Stimulated activated naive CD8-positive, alpha-beta T cell treated with anti-CD3 and anti-CD28 coated beads, Interleukin-15, amount 100 ng/mL, for 72 hours (primary cell): ENCODE data around the gene TARS1.
"Not testable (repeated sequence)": the region's sequence is repeated elsewhere in the genome, so short reads cannot be mapped to it uniquely, and the experiment has no call there.

Experiments
- ATAC-seq: fragments of 150-1000 bp; cut with Tn5 transposase; 2 replicates; pipeline ENCODE4 v1.10.0; 2021; ENCODE audit warnings: mild to moderate bottlenecking, moderate library complexity
- DNase-seq, 2 donors: peaks; one replicate each; pipeline ENCODE4 v3.0.0; 2021 to 2022
- H3K27ac Mint-ChIP-seq, 2 donors: one replicate each; pipeline ENCODE4 v1.8.0; 2022; ENCODE audit warnings: mild to moderate bottlenecking in 2 of 2, mixed read lengths in 2 of 2, moderate library complexity in 2 of 2
- H3K27me3 Mint-ChIP-seq: one replicate; pipeline ENCODE4 v1.8.0; 2022; ENCODE audit warnings: mixed read lengths
- H3K4me1 Mint-ChIP-seq: one replicate; pipeline ENCODE4 v1.8.0; 2022; ENCODE audit warnings: mild to moderate bottlenecking, mixed read lengths
- H3K4me3 Mint-ChIP-seq, 2 donors: one replicate each; pipeline ENCODE4 v1.8.0; 2022; ENCODE audit warnings: mild to moderate bottlenecking in 2 of 2, mixed read lengths in 2 of 2, moderate library complexity in 1 of 2
- H3K9me3 Mint-ChIP-seq, 2 donors: one replicate each; pipeline ENCODE4 v1.8.0; 2022; ENCODE audit warnings: mixed read lengths in 2 of 2

Gene TARS1

GRCh38 chr5:33430983-33431382, 9.8 kb upstream of the TARS1 start:
- no peak for ATAC-seq
- peaks cover 11% of the 10 kb centered on the region for H3K27me3 Mint-ChIP-seq
- H3K4me3 Mint-ChIP-seq = no peak overlapping the region
- H3K9me3 Mint-ChIP-seq = no peaks in the 10 kb centered on the region
- DNase-seq = no peak
- no peak overlapping the region for H3K27ac Mint-ChIP-seq
- peaks cover 5% of the 10 kb centered on the region for H3K4me1 Mint-ChIP-seq

GRCh38 chr5:33432656-33433055, 8.1 kb upstream of the TARS1 start:
- Mint-ChIP-seq H3K27ac (no peak overlapping the region), H3K4me3 (no peak overlapping the region), H3K4me1 (peaks cover 8% of the 10 kb centered on the region), H3K27me3 (peaks cover 3% of the 10 kb centered on the region), H3K9me3 (no peaks in the 10 kb centered on the region)
- DNase-seq = no peak
- no peak for ATAC-seq

- ATAC-seq = no peak
- DNase-seq = no peak
- H3K4me3 Mint-ChIP-seq = no peak overlapping the region
Measured at GRCh38 chr5:33433303-33434240, 7.2 kb upstream of the TARS1 start.

GRCh38 chr5:33435893-33436490, 4.8 kb upstream of the TARS1 start:
- peak; percentile 45 to 67 for DNase-seq
- H3K4me3 Mint-ChIP-seq, H3K27ac Mint-ChIP-seq, H3K27me3 Mint-ChIP-seq, H3K9me3 Mint-ChIP-seq, H3K4me1 Mint-ChIP-seq: not testable (repeated sequence)
- peak; percentile 49 for ATAC-seq

More at GRCh38 chr5:33433303-33434240, 7.2 kb upstream of the TARS1 start:
- H3K27me3 Mint-ChIP-seq = no peaks in the 10 kb centered on the region
- H3K4me1 Mint-ChIP-seq = peaks cover 8% of the 10 kb centered on the region
- no peaks in the 10 kb centered on the region for H3K9me3 Mint-ChIP-seq
- H3K27ac Mint-ChIP-seq = no peak overlapping the region

GRCh38 chr5:33438996-33439395, 1.8 kb upstream of the TARS1 start:
- Mint-ChIP-seq H3K27ac (no peak overlapping the region), H3K27me3 (no peaks in the 10 kb centered on the region), H3K9me3 (no peaks in the 10 kb centered on the region), H3K4me3 (no peak overlapping the region), H3K4me1 (peaks cover 24% of the 10 kb centered on the region)
- no peak for DNase-seq
- no peak for ATAC-seq

- no peak for DNase-seq
- no peak for ATAC-seq
- Mint-ChIP-seq H3K4me1 (peaks cover 33% of the 10 kb centered on the region), H3K27ac (no peak overlapping the region), H3K27me3 (no peaks in the 10 kb centered on the region), H3K9me3 (no peaks in the 10 kb centered on the region), H3K4me3 (no peak overlapping the region)
Measured at GRCh38 chr5:33439905-33440481, 772 bp upstream of the TARS1 start.

DNA sequence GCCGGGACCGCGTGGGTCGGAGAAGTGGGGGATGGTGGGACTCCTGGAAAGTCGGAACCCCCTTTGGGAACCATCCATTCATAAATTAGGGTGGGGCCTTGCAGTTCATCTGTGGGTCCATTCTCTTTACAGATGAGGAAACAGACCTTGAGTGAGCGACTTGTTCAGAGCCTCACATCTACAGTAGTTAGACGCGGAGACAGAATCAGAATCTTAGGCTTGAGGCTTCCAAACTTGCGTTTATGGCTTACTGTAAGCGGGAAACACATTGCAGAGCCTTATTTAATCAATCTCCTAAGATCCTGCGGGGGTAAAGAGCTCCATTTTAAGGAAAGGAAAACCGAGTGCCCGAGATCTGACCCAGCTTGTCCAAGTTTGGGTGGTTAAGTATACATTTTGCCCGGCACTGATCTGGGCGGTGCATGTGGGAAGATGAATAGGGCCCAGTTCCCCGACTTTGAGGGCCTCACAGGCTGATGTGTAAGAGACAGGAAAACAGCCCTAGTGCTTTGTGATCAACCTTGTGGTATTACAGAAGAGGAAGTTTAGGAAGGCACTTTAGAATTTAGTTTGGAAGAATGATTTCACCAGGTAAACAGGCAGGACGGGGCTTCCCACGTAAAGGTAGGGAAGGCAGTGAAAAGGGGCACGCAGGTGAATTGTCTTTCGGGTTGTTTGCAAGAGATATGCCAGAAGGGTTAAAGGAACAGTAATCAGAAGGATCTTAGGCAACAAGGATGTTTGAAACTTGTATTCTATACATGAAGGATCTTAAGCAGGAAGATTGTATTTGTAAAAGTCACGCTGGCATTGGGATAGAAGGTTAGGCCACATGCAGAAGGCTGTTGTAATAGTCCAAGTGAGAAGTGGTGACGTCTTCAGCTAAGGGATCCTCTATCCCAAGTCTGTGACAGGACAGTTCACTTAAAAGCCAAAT, 744 bp downstream of the TARS1 start:
- ATAC-seq (peak; percentile 61), DNase-seq (peak; percentile 30 to 37)
- H3K27ac Mint-ChIP-seq = no peak overlapping the region
- no peaks in the 10 kb centered on the region for H3K9me3 Mint-ChIP-seq
- peaks cover 37% of the 10 kb centered on the region for H3K4me1 Mint-ChIP-seq
- no peak overlapping the region for H3K4me3 Mint-ChIP-seq
- H3K27me3 Mint-ChIP-seq = no peaks in the 10 kb centered on the region

DNA sequence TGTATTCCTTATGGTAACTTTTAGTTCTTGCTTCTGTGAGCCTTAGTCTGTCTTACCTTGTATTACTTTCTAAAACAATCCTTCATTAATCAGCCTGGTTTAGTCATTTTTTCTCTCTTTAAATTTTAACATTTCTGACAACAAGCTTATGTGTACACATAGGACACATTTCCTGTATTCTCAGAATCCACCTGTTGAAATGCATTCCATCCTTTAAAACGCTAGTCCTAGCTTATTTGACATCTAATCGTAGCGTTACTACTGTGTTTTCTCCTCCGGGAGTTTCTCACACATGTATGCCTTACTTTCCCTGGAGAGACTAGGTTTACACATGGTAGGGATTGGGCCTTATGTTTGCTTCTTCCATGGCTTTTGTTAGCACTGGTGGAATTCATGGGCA, 3.8 kb downstream of the TARS1 start:
- no peaks in the 10 kb centered on the region for H3K9me3 Mint-ChIP-seq
- H3K4me3 Mint-ChIP-seq = peak overlapping the region; percentile 37 to 63
- DNase-seq (no peak), ATAC-seq (no peak)
- H3K27ac Mint-ChIP-seq = no peak overlapping the region
- no peaks in the 10 kb centered on the region for H3K27me3 Mint-ChIP-seq
- peaks cover 53% of the 10 kb centered on the region for H3K4me1 Mint-ChIP-seq

GRCh38 chr5:33445798-33446197, 5.0 kb downstream of the TARS1 start:
- Mint-ChIP-seq H3K9me3 (no peaks in the 10 kb centered on the region), H3K4me1 (peaks cover 53% of the 10 kb centered on the region), H3K4me3 (no peak overlapping the region), H3K27me3 (no peaks in the 10 kb centered on the region), H3K27ac (no peak overlapping the region)
- DNase-seq (no peak), ATAC-seq (no peak)

GRCh38 chr5:33448118-33448517, 7.4 kb downstream of the TARS1 start:
- no peak overlapping the region for H3K27ac Mint-ChIP-seq
- peaks cover 45% of the 10 kb centered on the region for H3K4me1 Mint-ChIP-seq
- no peak overlapping the region for H3K4me3 Mint-ChIP-seq
- no peaks in the 10 kb centered on the region for H3K9me3 Mint-ChIP-seq
- no peak for ATAC-seq
- H3K27me3 Mint-ChIP-seq = no peaks in the 10 kb centered on the region
- DNase-seq = no peak

GRCh38 chr5:33457126-33457525, 16.4 kb downstream of the TARS1 start:
- DNase-seq (no peak), ATAC-seq (no peak)
- Mint-ChIP-seq H3K4me1 (peaks cover 6% of the 10 kb centered on the region), H3K9me3 (no peaks in the 10 kb centered on the region), H3K4me3 (no peak overlapping the region), H3K27ac (no peak overlapping the region), H3K27me3 (no peaks in the 10 kb centered on the region)

DNA sequence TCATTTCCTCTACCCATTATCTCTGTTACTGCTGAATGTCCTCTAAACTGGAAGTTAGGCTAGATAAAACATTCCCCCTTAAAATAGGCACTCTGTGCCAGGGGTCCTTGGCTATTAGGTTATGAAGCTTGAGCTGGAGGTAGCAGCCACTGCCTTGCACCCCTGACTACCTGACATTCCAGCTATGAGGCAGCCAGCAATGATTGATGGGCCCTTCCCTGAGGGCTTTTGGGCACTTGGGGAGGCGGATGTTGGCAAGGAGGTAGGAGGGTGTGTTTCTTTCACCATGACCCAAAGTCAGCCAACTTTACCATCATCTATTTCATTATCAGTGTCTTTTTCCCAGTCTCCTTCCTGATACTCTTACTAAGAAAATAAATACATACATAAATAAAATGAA, 17.1 kb downstream of the TARS1 start:
- Mint-ChIP-seq H3K4me1 (peaks cover 6% of the 10 kb centered on the region), H3K27ac (peak overlapping the region in 1 of 2 donors; percentile 46), H3K4me3 (no peak overlapping the region), H3K9me3 (no peaks in the 10 kb centered on the region), H3K27me3 (no peaks in the 10 kb centered on the region)
- ATAC-seq (no peak), DNase-seq (no peak)

GRCh38 chr5:33460210-33460609, 19.4 kb downstream of the TARS1 start:
- H3K4me1 Mint-ChIP-seq = peaks cover 6% of the 10 kb centered on the region
- ATAC-seq (no peak), DNase-seq (no peak)
- H3K27ac Mint-ChIP-seq = no peak overlapping the region
- no peaks in the 10 kb centered on the region for H3K9me3 Mint-ChIP-seq
- H3K4me3 Mint-ChIP-seq = no peak overlapping the region
- H3K27me3 Mint-ChIP-seq = no peaks in the 10 kb centered on the region

GRCh38 chr5:33462456-33462855, 21.7 kb downstream of the TARS1 start:
- ATAC-seq = no peak
- no peak for DNase-seq
- Mint-ChIP-seq H3K9me3 (no peaks in the 10 kb centered on the region), H3K4me1 (peaks cover 6% of the 10 kb centered on the region), H3K27me3 (no peaks in the 10 kb centered on the region), H3K27ac (no peak overlapping the region), H3K4me3 (no peak overlapping the region)

DNA sequence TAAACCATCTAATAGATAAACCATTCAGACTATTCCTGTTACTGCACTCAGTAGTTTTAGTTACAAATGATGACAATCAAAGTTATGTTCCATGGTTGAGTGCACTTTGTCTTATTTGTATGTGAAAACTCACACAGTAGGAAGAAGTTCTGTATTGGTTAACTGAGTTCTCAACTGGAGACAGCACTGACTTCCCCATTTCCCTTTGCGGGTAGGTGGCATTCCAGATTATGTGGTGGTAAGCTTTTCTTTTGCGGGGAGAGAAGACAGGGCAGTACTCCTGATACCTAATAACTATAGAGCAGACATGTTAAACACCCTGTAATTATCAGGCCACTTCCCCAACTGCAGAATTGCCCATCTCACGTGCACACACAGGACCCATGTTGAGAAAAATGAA, 24.4 kb downstream of the TARS1 start:
- ATAC-seq (no peak), DNase-seq (no peak)
- H3K27me3 Mint-ChIP-seq = no peaks in the 10 kb centered on the region
- no peak overlapping the region for H3K27ac Mint-ChIP-seq
- H3K4me3 Mint-ChIP-seq = no peak overlapping the region
- no peaks in the 10 kb centered on the region for H3K9me3 Mint-ChIP-seq
- peaks cover 4% of the 10 kb centered on the region for H3K4me1 Mint-ChIP-seq
